Naive thymus-derived CD4-positive, alpha-beta T cell (primary cell): ENCODE results near the gene ZNF408. TPM values are rescaled to one million over a fixed set of nuclear protein-coding genes. Genes with fewer than 3 reads are reported as not detected.
"Not testable (repeated sequence)": the region's sequence is repeated elsewhere in the genome, so short reads cannot be mapped to it uniquely, and the experiment has no call there.

Source experiments
- ATAC-seq: fragments of 150-1000 bp; cut with Tn5 transposase; 2 replicates; pipeline ENCODE4 v1.10.0; 2021; ENCODE audit warnings: mild to moderate bottlenecking, moderate library complexity
- CTCF ChIA-PET: fragments of 350-600 bp; sonication (Branson Sonifier 250); formaldehyde crosslinking; loops from one replicate; lab custom pipeline; 2021; ENCODE audit warnings: antibody characterized with exemption; lab: Charles Lee
- POLR2A ChIA-PET: fragments of 350-600 bp; sonication (Branson Sonifier 250); formaldehyde crosslinking; loops from one replicate; lab custom pipeline; 2021; ENCODE audit warnings: antibody characterized with exemption, inconsistent platforms; lab: Charles Lee
- DNase-seq, 9 donors: peaks; one replicate each; pipeline versions ENCODE4 v3.0.0 to v3.0.0-alpha.2; 2020 to 2022; ENCODE audit warnings: mixed read lengths in 1 of 9
- H3K27ac ChIP-seq: one replicate; pipeline ENCODE4 v1.7.0; 2013; ENCODE audit warnings: mild to moderate bottlenecking, low read depth, low read length, moderate library complexity
- H3K27me3 ChIP-seq, 2 donors: one replicate each; pipeline ENCODE4 v1.7.0; 2013; ENCODE audit warnings: low read length in 2 of 2, mild to moderate bottlenecking in 2 of 2, moderate library complexity in 2 of 2; ENCODE audit not compliant: control insufficient read depth in 2 of 2, insufficient read depth in 2 of 2
- H3K36me3 ChIP-seq, 3 experiments: 1 replicate in 2 of 3; 2 replicates in 1 of 3; pipeline ENCODE4 v1.7.0; 2013; ENCODE audit warnings: low read length in 3 of 3, mild to moderate bottlenecking in 3 of 3, moderate library complexity in 1 of 3; ENCODE audit not compliant: insufficient read depth in 3 of 3, control insufficient read depth in 2 of 3
- H3K4me1 ChIP-seq, 2 donors: one replicate each; pipeline ENCODE4 v1.7.0; 2013; ENCODE audit warnings: low read length in 2 of 2, mild to moderate bottlenecking in 2 of 2, moderate library complexity in 1 of 2; ENCODE audit not compliant: control insufficient read depth in 2 of 2, insufficient read depth in 2 of 2
- H3K4me3 ChIP-seq: 2 replicates; pipeline ENCODE4 v1.7.0; 2013; ENCODE audit warnings: mild to moderate bottlenecking, low read length
- H3K9me3 ChIP-seq, 3 experiments: 1 replicate in 2 of 3; 2 replicates in 1 of 3; pipeline ENCODE4 v1.7.0; 2013; ENCODE audit warnings: low read length in 3 of 3; ENCODE audit not compliant: control insufficient read depth in 2 of 3
- H3K27ac Mint-ChIP-seq, 9 donors: one replicate each; pipeline ENCODE4 v1.8.0; 2020 to 2022; ENCODE audit warnings: mixed read lengths in 9 of 9, mild to moderate bottlenecking in 8 of 9, moderate library complexity in 5 of 9, inconsistent platforms in 2 of 9
- H3K27me3 Mint-ChIP-seq, 5 donors: one replicate each; pipeline ENCODE4 v1.8.0; 2021 to 2022; ENCODE audit warnings: mixed read lengths in 5 of 5, mild to moderate bottlenecking in 1 of 5
- H3K36me3 Mint-ChIP-seq, 5 donors: one replicate each; pipeline ENCODE4 v1.8.0; 2020 to 2022; ENCODE audit warnings: mixed read lengths in 5 of 5, mild to moderate bottlenecking in 3 of 5, inconsistent platforms in 1 of 5
- H3K4me1 Mint-ChIP-seq, 7 donors: one replicate each; pipeline ENCODE4 v1.8.0; 2020 to 2022; ENCODE audit warnings: mixed read lengths in 7 of 7, mild to moderate bottlenecking in 3 of 7, inconsistent platforms in 1 of 7
- H3K4me3 Mint-ChIP-seq, 10 donors: one replicate each; pipeline ENCODE4 v1.8.0; 2020 to 2022; ENCODE audit warnings: mild to moderate bottlenecking in 10 of 10, mixed read lengths in 10 of 10, moderate library complexity in 6 of 10, inconsistent platforms in 2 of 10
- H3K9me3 Mint-ChIP-seq, 11 donors: one replicate each; pipeline ENCODE4 v1.8.0; 2020 to 2022; ENCODE audit warnings: mixed read lengths in 11 of 11, mild to moderate bottlenecking in 4 of 11, inconsistent platforms in 1 of 11, moderate library complexity in 1 of 11
- intact Hi-C, 2 donors: fragments of 100-400 bp; cut with micrococcal nuclease; formaldehyde crosslinking; loops; one replicate each; pipeline ENCODE4 v1.15.1; 2023
- polyA plus RNA-seq, 2 donors: library from polyadenylated mRNA; unstranded; fragments of 300-500 nt; fragmentation: Illumina TruSeq; gene quantifications; one replicate each; pipeline ENCODE4 v1.2.3, GENCODE V29; 2021
- total RNA-seq, 6 experiments: library from RNA in 5 of 6; stranded (reverse) in 5 of 6; gene quantifications; 1 replicate in 5 of 6; 2 replicates in 1 of 6; pipeline ENCODE4 v1.2.3 and lab custom pipeline; 2021 to 2026

ZNF408 gene
- total and polyA plus RNA-seq, 7 experiments from 2014 or later: 7.0 to 20.0 (median 14.1) TPM

- H3K27ac ChIP-seq, H3K36me3 Mint-ChIP-seq, H3K4me3 ChIP-seq, intact Hi-C loops, DNase-seq, H3K4me3 Mint-ChIP-seq, H3K27me3 Mint-ChIP-seq, H3K9me3 Mint-ChIP-seq, H3K27me3 ChIP-seq, CTCF ChIA-PET, H3K9me3 ChIP-seq, H3K36me3 ChIP-seq, H3K4me1 ChIP-seq, H3K27ac Mint-ChIP-seq, ATAC-seq: not testable (repeated sequence)
- peaks cover 0 to 10% (median 8%) of the 10 kb centered on the region in 7 donors for H3K4me1 Mint-ChIP-seq
- POLR2A ChIA-PET: interaction anchor here (1.3 kb wide), 1 partner anchor 18 kb away, joined by 3 read pairs; the partner anchor contains the start of gene ARHGAP1
These were observed 17.0 kb downstream of the ZNF408 start for GRCh38 chr11:46717825-46718154.

GRCh38 chr11:46718155-46719019, 17.6 kb downstream of the ZNF408 start:
- Histone ChIP-seq H3K36me3 (no peaks in the 10 kb centered on the region), H3K4me1 (peaks cover 0 to 4% of the 10 kb centered on the region in 2 donors), H3K9me3 (no peaks in the 10 kb centered on the region), H3K27ac (no peak overlapping the region), H3K27me3 (no peaks in the 10 kb centered on the region), H3K4me3 (no peak overlapping the region)
- ATAC-seq: no peak
- Mint-ChIP-seq H3K4me3 (no peak overlapping the region), H3K27ac (peak overlapping the region in 5 of 9 donors; percentile 34 to 64 (median 41)), H3K9me3 (peaks cover 0 to 1% (median 0%) of the 10 kb centered on the region in 11 donors), H3K36me3 (no peaks in the 10 kb centered on the region), H3K4me1 (peaks cover 0 to 10% (median 8%) of the 10 kb centered on the region in 7 donors), H3K27me3 (peaks cover 0 to 3% (median 0%) of the 10 kb centered on the region in 5 donors)
- no peak for DNase-seq
- intact Hi-C loops: no loop called here
- POLR2A ChIA-PET: interaction anchor here (1.3 kb wide), 1 partner anchor 18 kb away, joined by 3 read pairs; the partner anchor contains the start of gene ARHGAP1
- CTCF ChIA-PET: no interaction called here

- no peak for ATAC-seq
- no peaks in the 10 kb centered on the region for H3K36me3 ChIP-seq
- intact Hi-C loops: no loop called here
- no peak within 1 kb of the TSS for H3K4me3 ChIP-seq
- no peak for DNase-seq
- Mint-ChIP-seq H3K4me3 (no peak within 1 kb of the TSS), H3K36me3 (no peaks in the 10 kb centered on the region), H3K27me3 (peaks cover 0 to 3% (median 0%) of the 10 kb centered on the region in 5 donors), H3K9me3 (peaks cover 0 to 1% (median 0%) of the 10 kb centered on the region in 11 donors), H3K27ac (peak within 1 kb of the TSS in 5 of 9 donors; percentile 34 to 64 (median 41)), H3K4me1 (peaks cover 0 to 10% (median 8%) of the 10 kb centered on the region in 7 donors)
- H3K9me3 ChIP-seq: no peaks in the 10 kb centered on the region
- no peaks in the 10 kb centered on the region for H3K27me3 ChIP-seq
- CTCF ChIA-PET: no interaction called here
- peaks cover 0 to 4% of the 10 kb centered on the region in 2 donors for H3K4me1 ChIP-seq
- POLR2A ChIA-PET: no interaction called here
- no peak within 1 kb of the TSS for H3K27ac ChIP-seq
These were observed 18.3 kb downstream of the ZNF408 start, which contains the start of gene F2 for GRCh38 chr11:46719048-46719542. Gene F2, plus strand, starts transcription at chr11:46719213. Its CDS starts 23 bp downstream, at chr11:46719236.

GRCh38 chr11:46719543-46720218, 18.9 kb downstream of the ZNF408 start:
- H3K27ac Mint-ChIP-seq: no peak overlapping the region
- POLR2A ChIA-PET: no interaction called here
- H3K4me1 Mint-ChIP-seq: peaks cover 0 to 10% (median 8%) of the 10 kb centered on the region in 7 donors

GRCh38 chr11:46721286-46721685, 20.5 kb downstream of the ZNF408 start:
- no peak overlapping the region for H3K4me3 Mint-ChIP-seq
- peaks cover 0 to 10% (median 8%) of the 10 kb centered on the region in 7 donors for H3K4me1 Mint-ChIP-seq
- ChIA-PET CTCF (no interaction called here), POLR2A (no interaction called here)
- peaks cover 0 to 3% (median 0%) of the 10 kb centered on the region in 5 donors for H3K27me3 Mint-ChIP-seq
- no peak overlapping the region for H3K27ac Mint-ChIP-seq
- no peaks in the 10 kb centered on the region for H3K36me3 ChIP-seq
- H3K27ac ChIP-seq: no peak overlapping the region
- ATAC-seq (no peak), DNase-seq (no peak)
- peaks cover 0 to 4% of the 10 kb centered on the region in 2 donors for H3K4me1 ChIP-seq
- no peaks in the 10 kb centered on the region for H3K36me3 Mint-ChIP-seq
- no peaks in the 10 kb centered on the region for H3K9me3 ChIP-seq
- intact Hi-C loops: no loop called here
- no peaks in the 10 kb centered on the region for H3K27me3 ChIP-seq
- no peak overlapping the region for H3K4me3 ChIP-seq
- H3K9me3 Mint-ChIP-seq: peaks cover 0 to 1% (median 0%) of the 10 kb centered on the region in 11 donors

More at GRCh38 chr11:46719543-46720218, 18.9 kb downstream of the ZNF408 start:
- Mint-ChIP-seq H3K4me3 (no peak overlapping the region), H3K9me3 (peaks cover 0 to 1% (median 0%) of the 10 kb centered on the region in 11 donors), H3K36me3 (no peaks in the 10 kb centered on the region), H3K27me3 (peaks cover 0 to 3% (median 0%) of the 10 kb centered on the region in 5 donors)
- CTCF ChIA-PET: no interaction called here
- Histone ChIP-seq H3K9me3 (no peaks in the 10 kb centered on the region), H3K4me3 (no peak overlapping the region), H3K27ac (no peak overlapping the region), H3K36me3 (no peaks in the 10 kb centered on the region), H3K27me3 (no peaks in the 10 kb centered on the region), H3K4me1 (peaks cover 0 to 4% of the 10 kb centered on the region in 2 donors)
- DNase-seq: no peak
- ATAC-seq: no peak
- intact Hi-C loops: no loop called here

GRCh38 chr11:46722566-46723358, 21.9 kb downstream of the ZNF408 start:
- no peaks in the 10 kb centered on the region for H3K9me3 ChIP-seq
- DNase-seq (no peak), ATAC-seq (no peak)
- no peak overlapping the region for H3K4me3 ChIP-seq
- ChIA-PET POLR2A (no interaction called here), CTCF (no interaction called here)
- intact Hi-C loops: no loop called here
- H3K36me3 ChIP-seq: no peaks in the 10 kb centered on the region
- Mint-ChIP-seq H3K27ac (no peak overlapping the region), H3K4me3 (no peak overlapping the region), H3K9me3 (peaks cover 0 to 1% (median 0%) of the 10 kb centered on the region in 11 donors), H3K36me3 (no peaks in the 10 kb centered on the region), H3K27me3 (peaks cover 0 to 3% (median 0%) of the 10 kb centered on the region in 5 donors), H3K4me1 (peaks cover 0 to 10% (median 8%) of the 10 kb centered on the region in 7 donors)
- no peaks in the 10 kb centered on the region for H3K27me3 ChIP-seq
- no peak overlapping the region for H3K27ac ChIP-seq
- peaks cover 0 to 4% of the 10 kb centered on the region in 2 donors for H3K4me1 ChIP-seq
